HEK293T (cell line): ENCODE data around the gene NEDD9.
A peak's percentile ranks its signal among the peaks of the same experiment; 100 is the strongest.

Source experiments
- CTCF ChIA-PET: fragments of 350-600 bp; formaldehyde crosslinking; extraction: SDS; loops from one replicate; lab custom pipeline; 2021; ENCODE audit warnings: antibody characterized with exemption, inconsistent platforms; lab: Yijun Ruan, JAX
- POLR2A ChIA-PET: fragments of 350-600 bp; formaldehyde crosslinking; extraction: SDS; loops from one replicate; lab custom pipeline; 2020; ENCODE audit warnings: antibody characterized with exemption, inconsistent platforms; lab: Yijun Ruan, JAX
- DNase-seq: peaks from one replicate; pipeline ENCODE4 v3.0.0; 2012; ENCODE audit warnings: mixed read lengths; ENCODE audit errors: extremely low spot score
- ARNT ChIP-seq: fragments of 450-650 bp; IDR thresholded peaks from 2 replicates; pipeline ENCODE4 v1.6.1; 2017; ENCODE audit warnings: mild to moderate bottlenecking
- BHLHE40 ChIP-seq: fragments of 450-650 bp; IDR thresholded peaks from 2 replicates; pipeline ENCODE4 v1.6.1; 2016; ENCODE audit warnings: mild to moderate bottlenecking, moderate library complexity, borderline replicate concordance
- CTBP1 ChIP-seq: fragments of 450-650 bp; IDR thresholded peaks from 2 replicates; pipeline ENCODE4 v1.6.1; 2016; ENCODE audit warnings: borderline replicate concordance
- ELF4 ChIP-seq: fragments of 450-650 bp; IDR thresholded peaks from 2 replicates; pipeline ENCODE4 v1.6.1; 2017; ENCODE audit warnings: antibody characterized with exemption
- FOXA1 ChIP-seq: fragments of 450-650 bp; IDR thresholded peaks from 2 replicates; pipeline ENCODE4 v1.6.1; 2016; ENCODE audit warnings: mild to moderate bottlenecking
- FOXK2 ChIP-seq: fragments of 450-650 bp; IDR thresholded peaks from 2 replicates; pipeline ENCODE4 v1.6.1; 2016; ENCODE audit warnings: mild to moderate bottlenecking
- FOXM1 ChIP-seq: fragments of 450-650 bp; IDR thresholded peaks from 2 replicates; pipeline ENCODE4 v1.6.1; 2017; ENCODE audit warnings: mild to moderate bottlenecking, borderline replicate concordance
- HDGF ChIP-seq: fragments of 450-650 bp; IDR thresholded peaks from 2 replicates; pipeline ENCODE4 v1.6.1; 2017; ENCODE audit warnings: antibody characterized with exemption, borderline replicate concordance
- L3MBTL2 ChIP-seq: fragments of 450-650 bp; conservative IDR thresholded peaks from 2 replicates; pipeline ENCODE4 v1.6.1; 2016; ENCODE audit warnings: mild to moderate bottlenecking
- LEF1 ChIP-seq: fragments of 450-650 bp; IDR thresholded peaks from 2 replicates; pipeline ENCODE4 v1.6.1; 2017; ENCODE audit warnings: mild to moderate bottlenecking, borderline replicate concordance
- NFRKB ChIP-seq: fragments of 450-650 bp; IDR thresholded peaks from 2 replicates; pipeline ENCODE4 v1.6.1; 2016; ENCODE audit warnings: mild to moderate bottlenecking, moderate library complexity
- SP1 ChIP-seq: fragments of 450-650 bp; IDR thresholded peaks from 2 replicates; pipeline ENCODE4 v1.6.1; 2017
- SUZ12 ChIP-seq: fragments of 450-650 bp; IDR thresholded peaks from 2 replicates; pipeline ENCODE4 v1.6.1; 2016; ENCODE audit warnings: mild to moderate bottlenecking
- TARDBP ChIP-seq: fragments of 450-650 bp; IDR thresholded peaks from 2 replicates; pipeline ENCODE4 v1.6.1; 2016
- ZNF384 ChIP-seq: fragments of 450-650 bp; IDR thresholded peaks from 2 replicates; pipeline ENCODE4 v1.6.1; 2016
- TF ChIP-seq, protein P1 (sequence below): fragments of 450-650 bp; IDR thresholded peaks from 2 replicates; pipeline ENCODE4 v1.6.1; 2016

Gene NEDD9

DNA sequence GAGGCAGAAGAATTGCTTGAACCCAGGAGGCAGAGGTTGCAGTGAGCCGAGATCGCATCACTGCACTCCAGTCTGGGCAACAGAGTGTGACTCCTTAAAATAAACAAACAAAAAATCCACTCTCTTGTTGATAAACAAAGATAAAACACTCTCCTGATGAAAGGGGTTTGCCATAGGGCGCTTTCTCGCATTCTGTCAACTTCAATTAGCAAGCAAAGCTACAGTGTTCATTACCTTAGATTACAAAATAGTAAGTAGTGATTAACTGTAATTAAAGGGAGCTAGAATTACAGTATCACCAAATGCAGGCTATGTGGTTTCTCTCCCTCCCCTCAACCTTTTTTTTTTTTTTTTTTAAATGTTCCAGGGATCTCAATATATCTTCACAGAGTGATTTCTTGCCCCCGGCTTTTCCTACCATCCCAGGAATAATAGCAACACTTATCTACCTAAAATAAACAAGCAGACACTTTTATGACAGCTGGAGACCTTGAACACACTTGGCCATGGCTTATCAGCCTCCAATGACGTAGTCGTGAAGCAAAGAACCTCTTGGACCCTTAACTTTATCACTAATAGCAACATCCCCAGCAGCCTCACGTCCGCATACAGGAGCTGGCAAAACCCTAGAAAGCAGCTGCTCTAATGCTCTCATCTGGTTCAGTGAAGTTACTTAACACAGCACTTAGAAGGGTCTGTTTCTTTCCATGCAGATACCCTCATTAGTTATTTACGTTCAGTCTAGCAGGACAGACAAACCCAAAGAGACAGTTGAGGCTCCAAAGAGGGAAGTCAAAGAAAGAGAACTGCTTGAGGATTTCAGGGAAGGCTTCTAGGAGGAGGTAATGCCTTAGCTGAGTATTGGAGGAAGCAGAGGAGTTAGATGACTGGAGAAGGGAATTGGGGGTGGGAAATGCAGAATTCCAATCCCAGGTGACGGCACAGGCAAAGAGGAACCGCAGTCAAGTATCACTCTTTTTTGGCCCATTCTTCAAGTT lies 37.9 kb upstream of the NEDD9 start:
- no peak for TF ChIP-seq BHLHE40
- TF ChIP-seq ARNT, result peak; percentile 67; the same call in 1 of the 2 replicates
- TF ChIP-seq TARDBP, result no peak
- TF ChIP-seq FOXK2, result 0 out of 2 replicates have a peak, but pooled peaks have one; percentile 29
- TF ChIP-seq L3MBTL2, result no peak
- TF ChIP-seq ELF4, result no peak
- TF ChIP-seq FOXM1, result no peak
- TF ChIP-seq LEF1, result no peak
- TF ChIP-seq SP1, result no peak
- no peak for TF ChIP-seq SUZ12
- TF ChIP-seq, protein P1, sequence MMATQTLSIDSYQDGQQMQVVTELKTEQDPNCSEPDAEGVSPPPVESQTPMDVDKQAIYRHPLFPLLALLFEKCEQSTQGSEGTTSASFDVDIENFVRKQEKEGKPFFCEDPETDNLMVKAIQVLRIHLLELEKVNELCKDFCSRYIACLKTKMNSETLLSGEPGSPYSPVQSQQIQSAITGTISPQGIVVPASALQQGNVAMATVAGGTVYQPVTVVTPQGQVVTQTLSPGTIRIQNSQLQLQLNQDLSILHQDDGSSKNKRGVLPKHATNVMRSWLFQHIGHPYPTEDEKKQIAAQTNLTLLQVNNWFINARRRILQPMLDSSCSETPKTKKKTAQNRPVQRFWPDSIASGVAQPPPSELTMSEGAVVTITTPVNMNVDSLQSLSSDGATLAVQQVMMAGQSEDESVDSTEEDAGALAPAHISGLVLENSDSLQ, result peak; percentile 87
- peak; percentile 96 for TF ChIP-seq ZNF384
- TF ChIP-seq HDGF, result no peak
- peak; percentile 95 for TF ChIP-seq CTBP1
- TF ChIP-seq NFRKB, result no peak
- no peak for TF ChIP-seq FOXA1
- peak; percentile 71 for DNase-seq
- ChIA-PET CTCF (interaction anchor here (0.6 to 2.1 kb wide), 4 partner anchors 28 to 226 kb away, joined by 3 to 6 read pairs (median 4); no protein-coding TSS in a partner anchor), POLR2A (interaction anchor here (0.7 kb wide), 3 partner anchors 27 to 1536 kb away, joined by 3 read pairs; no protein-coding TSS in a partner anchor)

DNA sequence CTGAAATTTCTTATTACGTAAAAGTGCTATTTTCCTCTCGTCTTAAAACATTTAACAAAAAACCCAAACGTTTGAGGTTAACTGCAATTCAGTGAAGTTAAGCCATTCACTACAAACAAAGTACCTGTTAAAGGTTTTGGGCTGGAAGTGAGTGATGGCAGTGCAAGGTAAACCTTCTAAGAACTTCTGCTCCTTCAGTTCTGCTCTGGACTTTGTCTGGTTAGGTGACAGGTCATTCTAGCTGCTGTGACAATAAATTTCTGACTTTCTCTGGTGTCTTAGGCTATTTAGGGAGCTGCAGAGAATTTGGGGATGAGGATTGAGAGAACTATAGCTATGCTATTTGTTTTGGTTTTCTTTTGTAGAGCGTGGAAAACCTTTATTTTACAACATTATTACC lies 36.5 kb upstream of the NEDD9 start:
- DNase-seq, result no peak
- ChIA-PET CTCF (interaction anchor here (2.1 kb wide), 1 partner anchor 27 kb away, joined by 6 read pairs; no protein-coding TSS in a partner anchor), POLR2A (no interaction called here)
- TF ChIP-seq ELF4, result no peak
- no peak for TF ChIP-seq SUZ12
- no peak for TF ChIP-seq FOXA1
- TF ChIP-seq LEF1, result no peak

DNA sequence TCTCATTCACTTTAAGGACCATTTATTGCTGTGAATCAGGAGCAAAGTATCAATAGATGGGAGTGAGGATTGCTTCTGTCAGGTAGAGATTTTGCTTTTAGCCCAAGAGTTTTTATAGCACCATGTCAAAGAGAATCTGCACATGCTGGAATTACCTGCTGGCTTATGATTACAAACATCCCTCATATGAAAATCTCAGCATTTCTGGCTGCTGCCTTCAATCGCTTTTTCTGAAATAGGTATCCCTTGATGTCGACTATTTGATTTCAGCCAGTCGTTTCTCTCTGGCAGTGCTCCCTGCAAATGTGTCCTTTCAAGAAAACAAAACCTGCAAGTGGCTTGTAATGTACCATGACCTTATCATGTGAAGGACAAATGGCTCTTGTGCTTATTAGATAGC lies 34.5 kb upstream of the NEDD9 start:
- ChIA-PET CTCF (no interaction called here), POLR2A (no interaction called here)
- TF ChIP-seq ZNF384 (no peak), BHLHE40 (no peak), SP1 (no peak), LEF1 (no peak), ELF4 (no peak), ARNT (no peak), NFRKB (no peak), FOXA1 (no peak), FOXK2 (no peak), FOXM1 (no peak), HDGF (no peak), CTBP1 (no peak), L3MBTL2 (no peak)
- TF ChIP-seq, protein P1, result no peak
- DNase-seq, result no peak

DNA sequence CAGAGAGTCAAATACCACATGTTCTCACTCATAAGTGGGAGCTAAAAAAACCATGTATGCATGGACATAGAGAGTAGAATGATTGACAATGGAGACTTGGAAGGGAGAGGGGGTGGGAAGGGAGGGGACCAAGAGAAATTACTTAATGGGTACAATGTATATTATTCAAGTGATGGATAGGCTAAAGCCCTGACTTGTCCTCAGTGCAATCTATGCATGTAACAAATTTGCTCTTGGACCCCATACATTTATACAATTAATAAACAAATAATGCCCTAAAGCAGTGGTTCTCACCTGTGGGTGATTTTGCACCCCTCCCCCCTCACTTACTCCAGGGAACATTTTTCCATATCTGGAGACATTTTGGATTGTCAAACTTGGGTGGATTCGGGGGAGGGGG lies 33.5 kb upstream of the NEDD9 start:
- CTCF ChIA-PET, result no interaction called here
- no peak for TF ChIP-seq ZNF384
- no peak for TF ChIP-seq NFRKB
- TF ChIP-seq SUZ12, result no peak
- no peak for TF ChIP-seq TARDBP
- no peak for TF ChIP-seq LEF1
- POLR2A ChIA-PET, result no interaction called here
- no peak for DNase-seq

DNA sequence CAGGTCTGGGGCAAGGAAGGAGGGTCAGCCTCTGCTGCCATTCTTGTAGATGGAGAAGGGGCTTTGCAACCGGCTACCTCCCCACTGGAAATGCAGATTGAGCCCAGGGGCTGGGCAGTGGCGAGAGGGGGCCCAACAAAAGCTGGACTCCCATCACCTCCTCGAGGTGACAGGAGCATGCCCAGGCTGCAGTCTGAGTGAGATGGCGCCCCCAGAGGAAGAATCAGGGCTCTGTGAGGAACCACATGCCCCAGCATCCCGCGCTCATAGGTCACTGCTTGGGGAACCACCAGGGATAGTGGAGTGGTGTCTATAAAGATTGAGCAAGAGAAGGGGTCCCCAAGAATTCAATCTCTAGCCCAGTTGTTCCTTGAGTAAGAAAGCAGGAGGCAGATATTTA lies 31.6 kb upstream of the NEDD9 start:
- DNase-seq, result no peak
- CTCF ChIA-PET, result interaction anchor here (0.7 kb wide), 1 partner anchor 14 kb away, joined by 3 read pairs; no protein-coding TSS in a partner anchor
- POLR2A ChIA-PET, result no interaction called here
- TF ChIP-seq ZNF384, result no peak
- no peak for TF ChIP-seq LEF1
- no peak for TF ChIP-seq SP1
- TF ChIP-seq, protein P1, result no peak
- no peak for TF ChIP-seq CTBP1
- TF ChIP-seq FOXM1, result no peak
- TF ChIP-seq HDGF, result no peak
- TF ChIP-seq L3MBTL2, result no peak
- no peak for TF ChIP-seq FOXA1
- no peak for TF ChIP-seq FOXK2
- TF ChIP-seq NFRKB, result no peak
- no peak for TF ChIP-seq ELF4
- TF ChIP-seq TARDBP, result no peak
- no peak for TF ChIP-seq BHLHE40
- TF ChIP-seq SUZ12, result no peak

DNA sequence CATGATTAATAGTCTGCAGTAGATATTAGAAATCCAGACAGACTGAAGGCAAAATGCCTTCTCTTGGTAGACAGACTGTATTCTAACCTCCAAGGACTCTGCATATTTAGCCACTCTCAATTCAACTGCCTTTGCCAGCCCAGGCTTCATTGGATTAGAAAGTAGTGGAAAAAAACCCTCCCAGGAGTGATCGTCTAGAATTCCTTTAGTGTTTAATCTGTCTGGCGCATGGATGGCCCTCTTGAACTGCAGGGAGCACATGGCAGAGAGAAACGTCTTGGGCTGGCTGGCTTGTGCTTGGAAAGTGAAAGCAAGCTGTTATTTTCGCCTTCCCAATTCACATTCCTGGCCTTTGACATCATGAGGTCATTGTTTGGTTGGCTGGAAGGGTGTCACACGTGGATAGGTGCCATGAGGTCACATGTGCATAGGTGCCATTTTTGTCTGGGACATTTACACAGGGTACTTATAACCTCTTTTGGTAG lies 30.9 kb upstream of the NEDD9 start:
- DNase-seq, result no peak
- CTCF ChIA-PET, result interaction anchor here (0.7 kb wide), 1 partner anchor 15 kb away, joined by 3 read pairs; no protein-coding TSS in a partner anchor
- TF ChIP-seq L3MBTL2 (peak; percentile 68), LEF1 (no peak), FOXM1 (no peak), BHLHE40 (no peak)
- POLR2A ChIA-PET, result no interaction called here
